ENCODE data around the gene AOC2.
"Not testable (repeated sequence)": the region's sequence is repeated elsewhere in the genome, so short reads cannot be mapped to it uniquely, and the experiment has no call there.

Gene AOC2

GRCh38 chr17:42832934-42833766, 11.2 kb upstream of the AOC2 start, which contains the start of gene PSME3:
PSME3 (plus strand) TSS chr17:42833397; CDS start chr17:42833632, 235 bp downstream.
- peak; percentile 84 to 88 for DNase-seq

DNA sequence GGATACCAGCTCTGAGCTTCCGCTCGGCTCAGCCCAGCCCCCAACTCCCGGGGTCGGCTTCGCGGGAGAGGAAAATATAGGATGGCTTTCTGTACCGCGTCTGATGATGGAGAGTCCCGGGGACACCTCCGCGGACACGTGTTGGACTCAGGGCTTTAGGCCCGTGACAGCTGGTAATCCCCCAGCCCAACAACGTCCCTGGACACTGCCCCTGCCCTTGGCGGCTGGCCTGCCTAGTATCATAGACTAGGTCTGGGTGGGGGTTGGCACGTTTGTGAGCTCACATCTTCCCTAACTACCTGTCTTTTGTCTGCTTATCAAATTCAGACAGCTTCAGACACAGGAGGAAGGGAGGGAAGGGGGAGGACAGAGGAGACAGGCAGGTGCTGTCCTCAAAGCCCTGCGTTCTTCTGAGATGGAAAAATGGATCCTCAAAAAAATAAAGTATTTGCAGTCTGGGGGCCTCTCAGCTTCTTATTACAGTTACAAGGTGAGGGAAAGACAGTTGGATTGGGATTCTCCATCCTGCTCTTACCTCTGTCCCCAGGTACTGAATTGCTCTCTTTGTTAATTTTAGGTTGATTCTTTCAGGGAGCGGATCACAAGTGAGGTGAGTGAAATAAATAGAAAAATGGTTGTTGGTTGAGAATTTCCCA, 10.5 kb upstream of the AOC2 start:
- no peak for DNase-seq

DNA sequence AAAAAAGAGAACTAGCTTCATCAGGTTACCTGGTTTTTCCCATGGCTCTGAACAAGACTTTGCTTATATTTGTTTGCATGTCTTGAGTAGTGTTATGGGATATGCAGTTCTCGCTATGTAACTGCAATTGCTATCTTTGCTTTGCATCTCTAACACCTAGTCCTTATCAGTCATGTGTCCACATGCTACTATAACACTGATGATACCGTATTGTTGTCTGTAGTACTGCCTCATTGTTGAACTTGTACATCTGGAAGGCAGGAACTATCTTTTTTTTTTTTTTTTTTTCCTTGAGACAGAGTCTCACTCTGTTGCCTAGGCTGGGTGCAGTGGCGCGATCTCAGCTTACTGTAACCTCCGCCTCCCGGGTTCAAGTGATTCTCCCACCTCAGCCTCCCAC, 8.6 kb upstream of the AOC2 start:
- DNase-seq, result no peak

DNA sequence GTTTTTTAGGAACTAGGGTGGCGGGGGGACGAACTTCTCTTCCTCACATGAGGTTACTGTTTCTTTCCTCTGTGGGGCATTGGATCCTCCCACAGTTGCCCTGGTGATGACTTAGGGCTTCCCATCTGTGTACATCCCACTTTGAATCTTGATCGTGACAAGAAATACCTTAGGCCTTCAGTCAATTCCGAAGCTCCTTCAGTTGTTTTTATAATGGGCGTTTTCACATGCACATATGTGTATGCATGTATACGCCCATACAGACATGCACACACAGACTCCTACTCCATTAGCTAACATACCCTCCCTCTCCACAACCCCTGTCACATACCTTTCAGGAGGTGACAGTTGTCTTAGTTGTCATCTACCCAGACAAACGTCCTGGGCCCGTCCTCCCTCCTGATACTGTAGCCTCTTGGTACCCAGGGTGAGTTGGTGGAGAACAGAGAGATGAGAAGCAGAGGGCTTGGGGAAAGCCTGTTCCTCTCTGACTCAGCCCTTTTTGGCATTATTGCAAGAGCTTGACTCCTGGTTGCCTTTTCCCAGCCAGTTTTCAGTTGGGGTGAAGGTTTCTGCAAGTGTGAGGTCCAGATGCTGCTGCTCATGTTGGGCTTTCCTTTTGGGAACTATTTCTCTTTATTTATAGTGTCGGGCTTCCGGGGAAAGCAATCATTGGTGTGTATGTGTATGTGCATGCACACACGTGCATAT, 2.2 kb upstream of the AOC2 start:
- no peak for DNase-seq

- DNase-seq, result peak; percentile 31 to 61
Measured at GRCh38 chr17:42843358-42843934, 934 bp upstream of the AOC2 start.

DNA sequence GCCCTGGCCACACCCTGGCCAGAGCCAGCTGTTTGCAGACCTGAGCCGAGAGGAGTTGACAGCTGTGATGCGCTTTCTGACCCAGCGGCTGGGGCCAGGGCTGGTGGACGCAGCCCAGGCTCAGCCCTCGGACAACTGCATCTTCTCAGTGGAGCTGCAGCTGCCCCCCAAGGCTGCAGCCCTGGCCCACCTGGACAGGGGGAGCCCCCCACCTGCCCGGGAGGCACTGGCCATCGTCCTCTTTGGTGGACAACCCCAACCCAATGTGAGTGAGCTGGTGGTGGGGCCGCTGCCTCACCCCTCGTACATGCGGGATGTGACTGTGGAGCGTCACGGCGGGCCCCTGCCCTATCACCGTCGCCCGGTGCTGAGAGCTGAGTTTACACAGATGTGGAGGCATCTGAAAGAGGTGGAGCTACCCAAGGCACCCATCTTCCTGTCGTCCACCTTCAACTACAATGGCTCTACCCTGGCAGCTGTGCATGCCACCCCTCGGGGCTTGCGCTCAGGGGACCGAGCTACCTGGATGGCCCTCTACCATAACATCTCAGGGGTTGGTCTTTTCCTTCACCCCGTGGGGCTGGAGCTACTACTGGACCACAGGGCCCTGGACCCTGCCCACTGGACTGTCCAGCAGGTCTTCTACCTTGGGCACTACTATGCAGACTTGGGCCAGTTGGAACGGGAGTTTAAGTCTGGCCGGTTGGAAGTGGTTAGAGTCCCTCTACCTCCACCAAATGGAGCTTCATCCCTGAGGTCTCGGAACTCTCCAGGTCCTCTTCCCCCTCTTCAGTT, 578 bp downstream of the AOC2 start:
- DNase-seq, result no peak

- no peak for DNase-seq
Measured at GRCh38 chr17:42845556-42845917, 1.2 kb downstream of the AOC2 start.

GRCh38 chr17:42845918-42846593, 1.7 kb downstream of the AOC2 start:
- no peak for DNase-seq

DNA sequence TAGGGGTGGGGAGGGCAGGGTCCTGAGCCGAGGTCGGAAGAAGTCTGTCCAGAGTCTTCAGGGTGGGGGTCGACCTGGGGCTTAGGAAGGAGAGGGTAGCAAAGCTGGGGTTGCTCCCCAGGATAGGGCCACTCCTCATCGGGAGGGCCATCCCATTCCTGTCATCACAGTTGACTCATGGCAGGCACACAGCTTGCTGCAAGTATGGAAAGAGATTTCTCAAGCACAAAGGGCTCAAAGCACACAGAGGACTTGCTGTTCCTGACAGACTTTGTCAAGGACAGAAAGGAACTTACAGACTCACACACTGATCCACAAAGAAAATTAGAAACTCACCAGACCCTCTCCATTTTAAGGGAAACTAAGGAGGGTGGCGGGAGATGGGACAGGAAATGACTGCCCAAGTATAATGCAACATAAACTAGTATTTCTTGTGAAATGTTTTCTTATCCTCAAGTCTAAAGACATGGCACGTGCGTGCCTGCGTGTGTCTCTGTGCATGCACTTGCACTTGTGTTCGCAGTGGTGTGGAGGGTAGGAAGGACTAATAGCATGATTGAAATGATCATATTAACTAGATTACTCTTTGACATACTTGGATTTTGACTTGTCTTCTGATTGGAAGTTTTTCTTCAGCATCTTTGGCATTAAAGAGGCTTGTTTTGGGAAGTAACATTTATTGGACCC, 2.4 kb downstream of the AOC2 start:
- no peak for DNase-seq

GRCh38 chr17:42848093-42848492, 3.7 kb downstream of the AOC2 start:
- no peak for DNase-seq

DNA sequence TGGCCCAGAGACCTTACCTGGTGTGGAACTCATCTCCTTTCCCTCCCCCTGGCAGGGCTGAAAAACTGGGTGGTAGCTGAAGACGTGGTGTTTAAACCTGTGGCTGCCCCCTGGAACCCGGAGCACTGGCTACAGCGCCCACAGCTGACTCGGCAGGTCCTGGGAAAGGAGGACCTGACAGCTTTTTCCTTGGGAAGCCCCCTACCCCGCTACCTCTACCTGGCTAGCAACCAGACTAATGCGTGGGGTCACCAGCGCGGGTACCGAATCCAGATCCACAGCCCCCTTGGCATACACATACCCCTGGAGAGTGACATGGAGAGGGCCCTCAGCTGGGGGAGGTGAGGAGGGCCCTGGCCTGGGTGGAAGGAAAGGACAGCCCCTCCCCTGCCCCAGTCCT, 4.7 kb downstream of the AOC2 start:
- DNase-seq, result no peak

GRCh38 chr17:42849451-42850181, 5.2 kb downstream of the AOC2 start:
- no peak for DNase-seq

DNA sequence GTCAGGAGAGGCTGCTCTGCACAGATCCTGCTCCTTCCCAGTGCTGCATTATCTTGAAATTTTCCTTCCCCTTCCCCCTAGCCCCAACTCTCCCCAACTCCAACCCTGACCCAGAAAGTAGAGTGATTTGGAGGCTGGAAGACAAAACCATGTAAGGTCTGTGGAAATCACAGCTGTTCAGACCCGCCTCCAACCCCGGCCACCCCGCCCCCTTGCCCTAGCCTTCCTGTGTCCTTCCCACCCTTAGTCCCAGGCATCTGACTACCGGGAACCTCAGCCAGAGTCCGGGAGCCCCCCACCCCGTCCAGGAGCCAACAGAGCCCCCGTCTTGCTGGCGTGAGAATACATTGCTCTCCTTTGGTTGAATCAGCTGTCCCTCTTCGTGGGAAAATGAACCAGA, 6.6 kb downstream of the AOC2 start, which contains the start of gene AOC3:
Gene AOC3 (plus strand): TSS at position 246 of the 400 bp plus-strand sequence. CDS start 145 bp downstream, at position 391.
- no peak for DNase-seq

GRCh38 chr17:42851371-42852240, 7.2 kb downstream of the AOC2 start:
- DNase-seq, result not testable (repeated sequence)

GRCh38 chr17:42852351-42852750, 8.0 kb downstream of the AOC2 start:
- no peak for DNase-seq

DNA sequence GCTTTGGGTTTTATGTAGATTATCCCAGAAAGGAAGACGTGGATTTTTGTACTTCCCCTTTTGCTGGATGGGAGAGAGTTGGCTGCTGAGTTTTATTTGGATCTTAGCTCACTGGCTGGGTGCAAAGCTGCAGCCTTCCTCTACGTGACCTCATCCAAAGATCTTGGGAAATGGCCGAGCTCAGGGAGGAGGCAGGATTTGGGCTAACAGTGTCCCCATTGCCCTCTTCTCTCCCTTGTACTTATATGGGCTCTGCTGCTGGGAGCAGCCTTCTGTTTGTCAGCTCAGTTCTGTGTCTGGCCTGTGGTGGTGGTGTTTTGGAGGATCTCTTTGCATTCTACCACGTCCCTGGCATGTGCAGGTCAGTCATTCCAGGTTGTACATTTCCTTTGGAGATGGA, 8.6 kb downstream of the AOC2 start:
- DNase-seq, result no peak

DNA sequence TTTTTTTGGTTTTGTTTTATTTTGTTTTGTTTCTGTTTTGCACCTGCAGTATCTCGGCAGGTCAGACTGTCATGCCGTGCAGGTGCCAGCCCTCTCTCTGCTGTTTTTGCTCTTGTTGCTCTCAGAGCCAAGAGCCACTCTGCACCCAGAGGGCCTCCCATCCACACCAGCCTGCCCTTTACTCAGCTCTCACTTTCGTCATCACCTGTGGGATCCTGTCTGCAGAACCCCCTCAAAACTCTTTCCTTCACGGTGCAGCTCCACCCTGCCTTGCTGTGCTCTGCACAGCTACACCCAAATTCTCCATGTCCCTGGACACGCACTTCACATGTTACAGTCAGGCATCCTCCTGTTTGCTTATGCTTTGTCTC, 9.2 kb downstream of the AOC2 start:
- DNase-seq, result no peak

- no peak for DNase-seq
Measured at GRCh38 chr17:42853968-42854790, 9.8 kb downstream of the AOC2 start.

All from SHP77 (cell line).